Ramos (cell line): ENCODE data around the gene DAPK1.
"Not testable (repeated sequence)": the region's sequence is repeated elsewhere in the genome, so short reads cannot be mapped to it uniquely, and the experiment has no call there.

Source experiments
- in situ Hi-C: fragments of 300-500 bp; cut with MboI; formaldehyde crosslinking; loops from one replicate; pipeline ENCODE4 v1.14.3; 2022; ENCODE audit warnings: low sequenced_read_pairs; ENCODE audit not compliant: unreplicated experiment

The DAPK1 gene

DNA sequence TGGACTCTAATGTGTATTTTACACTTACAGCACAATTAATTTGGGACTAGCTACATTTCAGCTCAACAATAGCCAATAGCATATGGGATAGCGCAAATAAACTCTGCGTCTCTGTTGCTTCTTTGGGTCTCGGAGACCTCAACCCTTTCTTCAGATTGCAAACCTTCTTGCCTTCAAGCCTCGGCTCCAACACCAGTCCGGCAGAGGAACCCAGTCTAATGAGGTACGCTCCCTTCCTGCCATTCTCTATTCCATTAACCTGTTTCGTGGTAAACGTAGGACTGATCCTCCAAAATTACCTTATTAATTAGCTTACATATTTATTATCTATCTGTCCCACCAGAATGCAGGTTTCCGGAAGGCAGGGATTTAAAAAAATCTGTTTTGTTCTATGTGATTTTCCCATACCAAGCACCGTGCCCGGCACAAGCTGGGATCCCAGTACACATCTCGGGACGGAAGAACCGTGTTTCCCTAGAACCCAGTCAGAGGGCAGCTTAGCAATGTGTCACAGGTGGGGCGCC lies 525 bp upstream of the DAPK1 start:
- in situ Hi-C loops: no loop called here

GRCh38 chr9:87498046-87498810 lies 561 bp downstream of the DAPK1 start:
- in situ Hi-C loops: no loop called here

DNA sequence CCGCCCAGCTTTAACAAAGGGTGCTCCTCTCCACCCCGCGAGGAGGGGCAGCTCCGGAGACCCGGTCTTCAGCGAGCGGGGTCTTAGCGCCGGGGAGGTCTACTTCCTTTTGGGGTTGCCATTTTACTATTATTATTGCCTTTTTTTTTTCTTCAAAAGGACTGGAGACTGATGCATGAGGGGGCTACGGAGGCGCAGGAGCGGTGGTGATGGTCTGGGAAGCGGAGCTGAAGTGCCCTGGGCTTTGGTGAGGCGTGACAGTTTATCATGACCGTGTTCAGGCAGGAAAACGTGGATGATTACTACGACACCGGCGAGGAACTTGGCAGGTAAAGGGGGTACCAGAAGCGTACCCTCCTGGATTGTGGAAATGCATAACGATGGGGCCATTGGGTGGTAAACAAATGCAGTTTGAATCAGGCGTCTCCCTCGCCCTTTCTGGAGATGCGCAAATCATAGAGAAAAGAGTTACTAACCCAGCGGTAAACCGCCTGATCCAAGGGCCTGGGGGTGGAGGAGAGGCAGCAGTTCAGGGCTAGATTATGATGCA lies 1.2 kb downstream of the DAPK1 start:
- in situ Hi-C loops: no loop called here

DNA sequence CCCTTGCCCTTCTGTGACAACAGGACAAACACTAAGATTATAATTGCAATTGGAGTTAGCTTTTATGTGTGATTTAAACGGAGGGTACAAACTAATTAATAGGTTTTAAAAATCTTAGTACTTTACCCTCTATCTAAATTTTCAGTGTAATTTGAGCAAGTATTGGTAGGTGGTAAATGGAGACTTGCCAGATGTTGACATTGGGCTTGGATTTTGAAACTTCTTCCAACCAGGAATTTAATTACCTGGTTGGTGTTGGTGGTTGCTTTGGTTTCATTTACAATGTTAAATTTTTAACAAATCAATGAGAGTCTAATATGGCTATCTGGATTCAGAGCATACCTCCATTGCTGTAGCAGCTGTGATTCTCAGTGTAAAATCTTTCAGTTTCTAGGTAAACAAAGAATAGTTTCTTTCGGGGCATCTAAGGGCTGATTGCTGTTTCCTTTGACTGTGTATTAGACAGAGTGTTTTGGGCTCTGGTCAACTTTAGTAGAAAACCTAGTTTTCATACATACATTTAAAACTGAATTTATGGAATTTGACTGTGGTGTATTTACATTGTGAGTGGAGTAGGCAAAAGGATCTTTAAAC lies 1.9 kb downstream of the DAPK1 start:
- in situ Hi-C loops: no loop called here

GRCh38 chr9:87500491-87501270 lies 3.0 kb downstream of the DAPK1 start:
- in situ Hi-C loops: no loop called here

GRCh38 chr9:87501271-87501656 lies 3.6 kb downstream of the DAPK1 start:
- in situ Hi-C loops: not testable (repeated sequence)

DNA sequence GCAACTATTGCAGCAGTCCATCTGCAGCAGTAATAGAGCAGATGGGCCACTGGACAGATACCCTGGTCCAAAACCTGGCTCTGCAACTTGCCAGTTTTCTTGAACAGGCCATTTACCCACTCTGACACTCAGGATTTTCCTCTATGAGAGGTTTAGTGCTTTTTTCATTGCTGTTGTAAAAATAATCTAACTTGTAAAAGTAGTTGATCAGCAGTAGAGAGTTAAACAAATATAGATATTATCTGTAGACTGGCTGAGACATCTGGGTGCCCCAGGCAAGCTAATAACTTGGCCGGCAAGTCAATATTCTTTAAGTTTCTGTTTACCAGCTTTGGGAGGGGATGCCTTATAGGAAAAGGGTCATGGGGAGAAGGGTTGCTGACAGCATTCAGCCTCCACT lies 4.1 kb downstream of the DAPK1 start:
- in situ Hi-C loops: no loop called here

DNA sequence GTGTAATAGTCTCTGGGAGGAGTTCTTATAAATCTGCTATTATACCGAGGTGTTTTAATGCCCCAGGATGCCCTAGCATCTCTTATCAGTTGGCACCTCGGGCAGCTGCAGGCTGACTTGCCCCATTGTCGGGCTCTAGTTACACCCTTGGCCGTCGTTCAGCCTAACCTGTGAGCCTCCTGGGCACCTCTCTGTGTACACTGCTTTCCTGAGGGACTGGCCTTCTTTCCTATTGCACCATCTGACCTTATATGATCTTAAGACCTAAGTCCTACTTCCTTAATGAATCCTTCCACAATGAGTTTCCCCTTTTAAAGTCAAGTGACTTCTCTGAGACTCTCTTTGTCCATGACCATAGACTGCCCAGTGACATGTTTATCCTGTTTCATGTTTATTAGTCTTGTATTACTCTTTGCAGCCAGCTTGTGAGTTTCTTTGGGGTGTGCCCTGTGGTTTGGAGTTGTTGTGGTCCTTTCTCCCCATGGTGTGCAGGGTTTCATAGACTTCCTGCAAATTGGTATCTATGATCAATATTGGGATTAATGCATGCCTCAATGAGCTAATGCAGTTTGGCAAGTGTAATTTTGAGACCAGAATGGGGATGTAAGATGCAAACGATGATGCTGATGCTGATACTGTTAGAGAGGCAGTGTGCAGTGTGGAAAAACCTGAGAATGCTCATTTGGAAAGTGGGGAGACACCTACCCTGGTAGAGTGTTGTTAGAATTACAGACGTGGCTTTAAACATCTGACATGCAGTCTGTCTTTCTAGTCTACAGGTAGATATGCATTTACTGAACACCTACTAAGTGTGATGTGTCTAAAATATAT lies 4.9 kb downstream of the DAPK1 start:
- in situ Hi-C loops: no loop called here

DNA sequence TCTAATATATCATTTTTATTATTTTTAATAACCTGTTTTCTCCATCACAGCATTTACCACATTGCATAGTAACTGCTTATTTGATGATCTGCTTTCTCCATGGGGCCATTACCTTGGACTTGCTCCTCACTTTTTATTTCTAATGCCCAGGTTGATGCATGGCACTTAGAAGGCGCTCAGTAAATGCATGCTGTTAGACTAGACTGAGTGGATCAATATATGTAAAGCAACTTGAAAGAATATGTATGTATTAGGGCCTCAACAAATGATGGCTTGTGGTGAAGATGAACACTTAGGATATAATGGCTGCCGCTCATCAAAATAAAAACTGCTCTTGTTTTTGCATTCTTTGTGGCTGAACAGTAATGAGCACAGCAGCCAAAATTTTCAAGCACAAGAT lies 5.8 kb downstream of the DAPK1 start:
- in situ Hi-C loops: no loop called here

DNA sequence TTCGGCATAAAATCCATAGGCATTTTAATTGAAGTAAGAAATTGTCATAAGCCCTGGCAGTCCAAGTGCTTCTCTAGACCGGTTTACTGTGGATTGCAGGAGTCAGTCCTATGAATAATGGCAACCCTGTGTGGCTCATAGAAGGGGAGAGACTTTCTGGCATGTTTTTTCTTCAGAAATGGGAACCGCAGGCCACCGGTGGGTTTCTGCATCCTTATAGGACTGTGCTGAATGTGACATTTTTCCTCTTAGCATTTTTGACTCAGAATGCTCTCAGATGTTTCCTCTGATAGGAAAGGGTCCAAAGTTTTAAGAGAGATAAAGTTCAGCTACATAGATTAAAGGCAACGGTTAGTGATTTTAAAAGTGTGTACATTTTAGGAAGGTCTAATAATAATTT lies 6.3 kb downstream of the DAPK1 start:
- in situ Hi-C loops: no loop called here

- in situ Hi-C loops: no loop called here
These were observed 7.3 kb downstream of the DAPK1 start for GRCh38 chr9:87504938-87505337.

GRCh38 chr9:87505869-87506678 lies 8.4 kb downstream of the DAPK1 start:
- in situ Hi-C loops: no loop called here

DNA sequence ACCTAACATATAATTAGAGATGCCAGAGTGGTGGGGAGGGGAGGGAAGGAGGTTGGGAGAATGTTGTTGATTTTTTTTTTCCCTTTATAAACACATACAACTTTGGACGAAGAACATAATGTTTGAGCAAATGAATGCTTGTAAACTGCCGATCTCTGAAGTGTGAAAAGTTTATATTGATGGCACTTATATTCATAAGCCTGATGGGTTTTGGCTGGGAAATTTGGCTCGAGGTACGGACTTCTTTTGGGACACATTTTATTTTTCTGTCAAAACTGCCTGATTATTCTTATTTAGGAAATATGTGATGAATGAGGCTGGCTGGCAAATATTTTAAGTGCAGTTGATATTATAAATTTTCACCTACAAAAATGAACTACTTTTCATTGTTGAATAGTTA lies 9.9 kb downstream of the DAPK1 start:
- in situ Hi-C loops: no loop called here

DNA sequence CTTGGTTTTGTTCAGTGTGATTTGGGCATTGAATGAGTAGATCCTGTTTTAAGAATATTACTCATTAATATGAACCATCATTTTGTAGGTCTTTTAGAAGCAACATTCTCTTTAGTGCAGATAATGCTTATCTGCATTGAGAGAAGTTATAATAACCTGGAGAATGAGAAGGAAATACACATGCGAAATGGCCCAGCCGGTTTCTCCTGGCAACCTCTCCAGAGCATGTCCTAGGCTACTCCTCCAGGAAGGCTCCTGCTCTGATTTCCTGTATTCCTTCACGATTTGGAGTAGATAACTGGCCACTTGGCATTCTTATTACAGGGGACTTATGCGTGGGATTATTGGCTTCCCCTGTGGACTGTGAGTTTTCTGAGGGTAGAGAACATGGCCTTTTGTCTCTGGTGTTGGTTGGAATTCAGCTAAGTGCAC lies 12.6 kb downstream of the DAPK1 start:
- in situ Hi-C loops: no loop called here

- in situ Hi-C loops: no loop called here
These were observed 14.6 kb downstream of the DAPK1 start for GRCh38 chr9:87512311-87512710.

DNA sequence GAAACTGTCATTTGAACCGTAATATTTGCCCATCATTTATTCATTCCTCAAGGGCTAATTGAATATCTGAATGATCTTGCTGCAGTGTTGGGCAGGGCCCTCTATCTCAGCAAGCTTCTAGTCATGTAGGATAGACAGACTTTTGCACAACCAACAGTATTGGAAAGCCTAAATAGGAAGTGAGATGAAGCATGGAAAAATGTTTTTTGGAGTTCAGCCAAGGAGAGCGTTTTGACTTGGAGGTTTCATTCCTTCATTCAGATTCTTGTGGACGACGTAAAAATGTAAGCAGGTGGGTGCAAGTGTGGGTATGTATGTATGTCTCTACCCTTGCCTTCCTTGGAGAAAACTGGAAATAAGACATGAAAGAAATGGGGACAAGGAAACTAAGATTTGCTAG lies 15.5 kb downstream of the DAPK1 start:
- in situ Hi-C loops: no loop called here

GRCh38 chr9:87513880-87514535 lies 16.3 kb downstream of the DAPK1 start:
- in situ Hi-C loops: no loop called here

GRCh38 chr9:87515006-87515405 lies 17.3 kb downstream of the DAPK1 start:
- in situ Hi-C loops: no loop called here
